ENCODE measurements around the gene PRKG1. TPM values are rescaled to one million over a fixed set of nuclear protein-coding genes. Genes with fewer than 3 reads are reported as not detected.

Gene PRKG1
- total RNA-seq, 1 donor from 2014 or later: 26.4 TPM

DNA sequence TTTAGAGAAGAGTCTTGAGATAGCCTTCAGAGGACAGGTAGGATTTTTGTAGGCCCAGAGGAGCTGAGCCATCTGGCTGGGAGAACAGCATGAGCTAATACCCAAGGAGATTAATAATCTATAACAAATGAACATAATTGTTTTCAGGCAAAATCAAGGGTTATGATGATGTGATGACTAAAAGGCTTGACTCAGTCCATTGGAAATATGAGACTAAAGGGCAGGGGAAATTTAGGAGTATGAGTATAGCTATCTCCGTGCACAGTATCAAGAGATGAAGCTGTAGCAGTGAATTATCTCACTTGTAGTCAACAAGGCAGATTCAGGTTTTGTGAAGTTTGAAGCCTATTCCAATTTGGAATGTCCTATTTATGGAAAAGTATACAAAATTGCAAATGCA, 585.1 kb downstream of the PRKG1 start:
- Histone ChIP-seq H3F3A (ENCODE audit: low read depth) (no peaks in the 10 kb centered on the region), H3K9ac (no peak overlapping the region), H3K36me3 (no peaks in the 10 kb centered on the region), H3K4me2 (no peak overlapping the region), H3K9me3 (ENCODE audit: low read depth) (no peaks in the 10 kb centered on the region), H3K79me2 (ENCODE audit: low read depth) (no peaks in the 10 kb centered on the region), H4K20me1 (ENCODE audit: low read depth) (no peaks in the 10 kb centered on the region), H3K4me3 (no peak overlapping the region), H2AFZ (replicated peaks) (no peak overlapping the region), H3K27me3 (no peaks in the 10 kb centered on the region), H3K4me1 (peaks cover 22% of the 10 kb centered on the region), H3K27ac (no peak overlapping the region)
- H3K4me3 Mint-ChIP-seq: no peak overlapping the region
- no peaks in the 10 kb centered on the region for H3K4me1 Mint-ChIP-seq
- H3K9me3 Mint-ChIP-seq: no peaks in the 10 kb centered on the region
- no peaks in the 10 kb centered on the region for H3K27me3 Mint-ChIP-seq (ENCODE audit: insufficient read depth, low read depth)
- no peaks in the 10 kb centered on the region for H3K36me3 Mint-ChIP-seq
- no peak overlapping the region for H3K27ac Mint-ChIP-seq
- no peak for DNase-seq (ENCODE audit: low spot score)
- no peak for TF ChIP-seq EZH2 (IDR thresholded peaks at IDR 0.05)

DNA sequence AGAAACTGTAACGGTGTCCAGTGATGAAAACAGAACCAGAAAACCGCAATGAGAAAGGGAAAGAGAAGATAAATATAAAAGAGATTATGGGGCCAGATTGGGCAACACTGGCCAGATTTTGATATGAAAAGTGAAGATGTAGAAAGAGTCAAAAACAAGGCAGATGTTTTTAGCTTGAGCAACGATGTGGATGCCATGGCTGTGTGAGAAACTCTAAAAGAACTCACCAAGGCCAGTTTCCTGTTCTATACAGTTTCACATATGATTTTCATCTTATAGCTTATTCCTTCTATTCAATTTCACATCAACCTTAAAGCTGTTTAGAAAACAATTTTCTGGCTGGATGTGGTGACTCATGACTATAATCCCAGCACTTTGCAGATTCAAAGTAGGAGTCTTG, 588.8 kb downstream of the PRKG1 start:
- Mint-ChIP-seq H3K4me3 (no peak overlapping the region), H3K27me3 (ENCODE audit: insufficient read depth, low read depth) (no peaks in the 10 kb centered on the region), H3K27ac (no peak overlapping the region), H3K4me1 (no peaks in the 10 kb centered on the region), H3K9me3 (no peaks in the 10 kb centered on the region), H3K36me3 (no peaks in the 10 kb centered on the region)
- Histone ChIP-seq H3K9me3 (ENCODE audit: low read depth) (no peaks in the 10 kb centered on the region), H3K4me3 (no peak overlapping the region), H3F3A (ENCODE audit: low read depth) (no peaks in the 10 kb centered on the region), H3K4me2 (no peak overlapping the region), H3K27ac (no peak overlapping the region), H3K9ac (no peak overlapping the region), H2AFZ (replicated peaks) (no peak overlapping the region), H3K27me3 (no peaks in the 10 kb centered on the region), H3K36me3 (no peaks in the 10 kb centered on the region), H3K79me2 (ENCODE audit: low read depth) (no peaks in the 10 kb centered on the region), H3K4me1 (peaks cover 11% of the 10 kb centered on the region), H4K20me1 (ENCODE audit: low read depth) (no peaks in the 10 kb centered on the region)
- TF ChIP-seq EZH2 (IDR thresholded peaks at IDR 0.05): no peak
- no peak for TF ChIP-seq CTCF (IDR thresholded peaks at IDR 0.05)
- TF ChIP-seq EZH2phosphoT487 (IDR thresholded peaks at IDR 0.05): no peak
- no peak for DNase-seq (ENCODE audit: low spot score)

DNA sequence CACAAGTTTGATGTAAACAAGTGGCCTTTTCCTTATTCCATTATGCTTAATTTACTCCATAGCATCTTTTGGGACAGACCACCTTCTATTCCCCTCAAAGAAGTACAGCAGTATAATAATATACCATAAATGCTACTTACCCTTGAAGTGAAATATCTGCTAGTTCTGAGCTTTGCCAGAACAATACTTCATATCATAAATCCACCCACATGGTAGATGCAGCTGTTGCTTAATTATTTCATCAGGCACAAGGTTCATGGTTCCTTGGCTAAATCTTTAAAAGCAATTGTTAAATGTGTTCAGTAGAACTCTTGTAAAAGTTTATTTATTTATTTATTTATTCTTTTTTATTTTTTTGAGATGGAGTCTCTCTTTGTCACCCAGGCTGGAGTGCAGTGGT, 592.2 kb downstream of the PRKG1 start:
- Histone ChIP-seq H2AFZ (replicated peaks) (no peak overlapping the region), H3K27me3 (no peaks in the 10 kb centered on the region), H3K4me3 (no peak overlapping the region), H3K9ac (no peak overlapping the region), H3F3A (ENCODE audit: low read depth) (peaks cover 4% of the 10 kb centered on the region), H4K20me1 (ENCODE audit: low read depth) (no peaks in the 10 kb centered on the region), H3K9me3 (ENCODE audit: low read depth) (no peaks in the 10 kb centered on the region), H3K27ac (no peak overlapping the region), H3K4me1 (peaks cover 7% of the 10 kb centered on the region), H3K36me3 (no peaks in the 10 kb centered on the region), H3K4me2 (no peak overlapping the region), H3K79me2 (ENCODE audit: low read depth) (no peaks in the 10 kb centered on the region)
- Mint-ChIP-seq H3K27me3 (ENCODE audit: insufficient read depth, low read depth) (no peaks in the 10 kb centered on the region), H3K27ac (no peak overlapping the region), H3K9me3 (no peaks in the 10 kb centered on the region), H3K36me3 (no peaks in the 10 kb centered on the region), H3K4me3 (no peak overlapping the region), H3K4me1 (no peaks in the 10 kb centered on the region)
- no peak for DNase-seq (ENCODE audit: low spot score)
- TF ChIP-seq EZH2 (IDR thresholded peaks at IDR 0.05): no peak
- TF ChIP-seq EZH2phosphoT487 (IDR thresholded peaks at IDR 0.05): no peak
- no peak for TF ChIP-seq CTCF (IDR thresholded peaks at IDR 0.05)

- no peaks in the 10 kb centered on the region for H3K4me1 Mint-ChIP-seq
- Histone ChIP-seq H2AFZ (replicated peaks) (no peak overlapping the region), H3K9me3 (ENCODE audit: low read depth) (peaks cover 6% of the 10 kb centered on the region), H3K36me3 (no peaks in the 10 kb centered on the region), H3K4me3 (no peak overlapping the region), H3F3A (ENCODE audit: low read depth) (peaks cover 4% of the 10 kb centered on the region), H3K9ac (no peak overlapping the region), H4K20me1 (ENCODE audit: low read depth) (no peaks in the 10 kb centered on the region), H3K27ac (no peak overlapping the region), H3K4me1 (peaks cover 7% of the 10 kb centered on the region), H3K79me2 (ENCODE audit: low read depth) (no peaks in the 10 kb centered on the region), H3K27me3 (no peaks in the 10 kb centered on the region), H3K4me2 (no peak overlapping the region)
- H3K27me3 Mint-ChIP-seq (ENCODE audit: insufficient read depth, low read depth): no peaks in the 10 kb centered on the region
- H3K36me3 Mint-ChIP-seq: no peaks in the 10 kb centered on the region
- H3K9me3 Mint-ChIP-seq: peaks cover 6% of the 10 kb centered on the region
- H3K4me3 Mint-ChIP-seq: no peak overlapping the region
- DNase-seq (ENCODE audit: low spot score): no peak
- no peak overlapping the region for H3K27ac Mint-ChIP-seq
- no peak for TF ChIP-seq CTCF (IDR thresholded peaks at IDR 0.05)
Measured at GRCh38 chr10:51667678-51668335, 593.5 kb downstream of the PRKG1 start.
